Mucosa of descending colon (tissue), 3 donors: Measurements from ENCODE around the gene VOPP1. TPM values are rescaled to one million over a fixed set of nuclear protein-coding genes. Genes with fewer than 3 reads are reported as not detected.
A peak's percentile ranks its signal among the peaks of the same experiment; 100 is the strongest.

ENCODE experiments used
- ATAC-seq: fragments of 200-7000 bp; cut with Tn5 transposase; one replicate; pipeline ENCODE4 v1.9.1; 2020; ENCODE audit warnings: mild to moderate bottlenecking, moderate library complexity
- DNase-seq, 3 donors: peaks; one replicate each; pipeline ENCODE4 v3.0.0-alpha.2; 2020
- H3K36me3 ChIP-seq: fragments of 200-600 bp; one replicate; pipeline ENCODE4 v1.8.0; 2021; ENCODE audit warnings: low read depth, mild to moderate bottlenecking
- H3K4me1 ChIP-seq: fragments of 200-600 bp; one replicate; pipeline ENCODE4 v1.8.0; 2021; ENCODE audit warnings: low read depth, mild to moderate bottlenecking
- H3K4me3 ChIP-seq: fragments of 200-600 bp; one replicate; pipeline ENCODE4 v1.8.0; 2021; ENCODE audit warnings: mild to moderate bottlenecking
- H3K9me3 ChIP-seq: fragments of 200-600 bp; one replicate; pipeline ENCODE4 v1.8.0; 2021; ENCODE audit warnings: mild to moderate bottlenecking
- intact Hi-C, 2 donors: fragments of 100-400 bp; cut with DNase I in 1 of 2; cut with micrococcal nuclease in 1 of 2; formaldehyde crosslinking; loops; one replicate each; pipeline versions ENCODE4 v1.11.0 to v1.11.1; 2022; cut with DNase I, micrococcal nuclease
- total RNA-seq, 3 donors: library from RNA; stranded (reverse); fragmentation: NEBNext Ultra II Directional in 2 of 3; extraction: Animal tissue kit (Norgen Biotek cat#: 25700) in 2 of 3; gene quantifications; one replicate each; pipeline versions ENCODE4 v1.2.1 to v1.2.4, GENCODE V29; 2021 to 2023
- TF ChIP-seq, protein P1 (sequence below): fragments of 200-600 bp; IDR thresholded peaks from one replicate; pipeline ENCODE4 v1.8.0; 2022; ENCODE audit warnings: antibody characterized with exemption, mild to moderate bottlenecking
- donor health status: DM: no; HTN: no; CAD: no; lungs with moderate emphysema.
- donor health status: DM: no; HTN: no; CAD: no.
- donor health status: DM: no; HTN: yes; CAD: no.

VOPP1 gene
- total RNA-seq, 3 donors from 2014 or later: 57.8 to 83.5 (median 75.2) TPM

DNA sequence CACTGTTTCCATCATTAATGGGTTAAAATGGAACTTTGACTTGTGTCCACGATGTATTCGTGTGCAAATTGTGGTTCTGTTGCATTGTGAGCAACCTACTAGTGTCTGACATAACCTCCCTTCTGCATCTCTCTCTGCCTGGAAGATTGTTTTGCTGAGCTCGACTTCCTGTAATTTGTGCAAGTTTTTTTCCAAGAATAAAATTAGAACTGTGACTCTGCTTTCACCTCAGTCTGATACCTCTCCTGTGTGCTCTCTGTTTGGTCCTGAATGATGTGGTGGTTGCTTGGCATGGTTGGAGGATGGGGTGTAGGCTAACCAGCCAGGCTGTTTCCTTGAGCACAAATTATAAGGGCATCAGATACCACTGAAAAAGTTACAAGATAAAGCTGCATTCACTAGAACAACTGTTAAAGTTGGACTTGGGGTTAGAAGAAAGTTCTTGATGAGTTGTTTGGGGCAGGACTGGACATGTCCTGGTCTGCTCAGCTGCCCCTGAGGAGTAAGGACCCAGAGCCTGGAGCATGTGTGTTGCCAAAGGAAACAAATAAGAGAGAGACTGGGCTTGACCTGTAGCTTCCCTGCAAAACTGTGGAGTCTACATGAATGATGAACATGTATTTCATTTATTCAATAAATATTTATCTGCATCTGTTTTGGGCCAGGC lies 1.9 kb upstream of the VOPP1 start:
- ATAC-seq (no peak), DNase-seq (no peak)
- Histone ChIP-seq H3K9me3 (no peaks in the 10 kb centered on the region), H3K36me3 (no peaks in the 10 kb centered on the region), H3K4me1 (peaks cover 25% of the 10 kb centered on the region), H3K4me3 (no peak overlapping the region)
- intact Hi-C loops: no loop called here
- TF ChIP-seq, protein P1, sequence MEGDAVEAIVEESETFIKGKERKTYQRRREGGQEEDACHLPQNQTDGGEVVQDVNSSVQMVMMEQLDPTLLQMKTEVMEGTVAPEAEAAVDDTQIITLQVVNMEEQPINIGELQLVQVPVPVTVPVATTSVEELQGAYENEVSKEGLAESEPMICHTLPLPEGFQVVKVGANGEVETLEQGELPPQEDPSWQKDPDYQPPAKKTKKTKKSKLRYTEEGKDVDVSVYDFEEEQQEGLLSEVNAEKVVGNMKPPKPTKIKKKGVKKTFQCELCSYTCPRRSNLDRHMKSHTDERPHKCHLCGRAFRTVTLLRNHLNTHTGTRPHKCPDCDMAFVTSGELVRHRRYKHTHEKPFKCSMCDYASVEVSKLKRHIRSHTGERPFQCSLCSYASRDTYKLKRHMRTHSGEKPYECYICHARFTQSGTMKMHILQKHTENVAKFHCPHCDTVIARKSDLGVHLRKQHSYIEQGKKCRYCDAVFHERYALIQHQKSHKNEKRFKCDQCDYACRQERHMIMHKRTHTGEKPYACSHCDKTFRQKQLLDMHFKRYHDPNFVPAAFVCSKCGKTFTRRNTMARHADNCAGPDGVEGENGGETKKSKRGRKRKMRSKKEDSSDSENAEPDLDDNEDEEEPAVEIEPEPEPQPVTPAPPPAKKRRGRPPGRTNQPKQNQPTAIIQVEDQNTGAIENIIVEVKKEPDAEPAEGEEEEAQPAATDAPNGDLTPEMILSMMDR: no peak

DNA sequence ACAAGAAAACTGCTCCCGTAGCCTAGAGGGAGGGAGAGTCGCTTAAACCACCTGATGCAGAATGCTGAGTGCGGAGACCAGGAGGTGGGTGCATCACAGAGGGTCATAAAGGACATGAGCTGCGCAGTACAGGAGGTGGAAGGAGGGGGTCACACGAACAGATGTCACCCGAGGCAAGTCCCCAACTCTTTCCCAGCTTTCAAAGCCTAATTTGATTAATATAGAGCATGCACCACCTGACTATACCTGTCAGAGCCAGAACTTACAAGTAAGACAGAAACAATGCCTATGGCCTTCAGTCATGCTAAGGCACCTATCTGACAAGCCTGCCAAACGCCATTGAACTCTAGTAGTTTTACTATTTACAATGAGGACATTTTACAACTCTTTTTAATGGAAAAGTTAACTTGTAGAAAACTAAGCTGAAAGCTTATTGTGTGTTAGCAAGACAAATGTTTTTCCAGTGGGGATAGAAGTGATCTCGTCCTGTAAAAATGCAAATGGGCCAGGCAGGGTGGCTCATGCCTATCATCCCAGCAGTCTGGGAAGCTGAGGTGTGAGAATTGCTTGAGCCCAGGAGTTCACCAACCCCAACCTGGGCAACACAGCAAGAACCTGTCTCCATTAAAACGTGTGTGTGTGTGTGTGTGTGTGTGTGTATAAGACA lies 1.1 kb upstream of the VOPP1 start:
- TF ChIP-seq, protein P1: no peak
- intact Hi-C loops: no loop called here
- Histone ChIP-seq H3K4me3 (no peak overlapping the region), H3K36me3 (no peaks in the 10 kb centered on the region), H3K9me3 (no peaks in the 10 kb centered on the region), H3K4me1 (peaks cover 32% of the 10 kb centered on the region)
- no peak for DNase-seq
- no peak for ATAC-seq

DNA sequence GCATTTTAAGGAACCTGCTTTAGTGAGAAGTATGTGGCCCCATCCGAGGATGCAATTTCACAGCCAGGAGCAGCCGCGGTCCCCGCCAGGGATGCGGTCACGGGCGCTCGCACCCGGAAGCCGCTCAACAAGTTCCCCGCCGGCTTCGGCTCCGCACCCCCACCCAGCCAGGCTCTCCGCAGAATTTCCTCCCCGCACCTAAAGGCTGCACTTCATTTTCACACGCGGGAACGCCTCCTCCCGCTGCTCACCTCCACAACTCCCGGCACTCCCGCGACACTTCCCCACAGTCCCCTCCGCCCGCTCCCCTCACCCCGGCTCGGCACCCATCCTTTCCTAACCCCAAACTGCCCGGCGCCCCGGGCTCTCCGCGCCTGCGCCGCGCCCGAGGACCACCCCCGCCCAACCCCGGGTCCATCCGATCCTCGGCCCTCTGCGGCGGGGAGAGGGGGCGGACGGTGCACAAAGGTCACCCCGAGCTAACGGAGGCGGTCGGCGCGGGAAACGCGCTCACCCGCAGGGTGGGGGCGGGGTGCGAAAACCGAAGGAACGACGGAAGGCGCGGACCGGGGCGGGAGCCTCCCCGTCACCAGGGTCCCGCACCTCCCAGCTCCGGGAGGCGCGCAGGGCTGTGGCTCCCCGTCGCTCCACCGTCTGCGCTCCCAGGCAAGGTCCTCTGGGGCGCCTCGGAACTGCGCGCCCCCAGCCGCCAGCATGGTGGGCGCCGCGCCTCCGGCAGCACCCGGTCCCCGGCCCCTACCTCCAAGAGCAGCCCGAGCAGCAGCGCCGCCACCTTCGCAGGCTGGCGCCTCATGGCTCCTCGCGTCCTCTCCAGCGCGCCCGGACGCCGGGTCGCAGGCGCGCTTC lies 558 bp downstream of the VOPP1 start:
- Histone ChIP-seq H3K36me3 (no peaks in the 10 kb centered on the region), H3K9me3 (no peaks in the 10 kb centered on the region), H3K4me3 (peak overlapping the region; percentile 95), H3K4me1 (peaks cover 34% of the 10 kb centered on the region)
- intact Hi-C loops: no loop called here
- ATAC-seq (peak; percentile 62), DNase-seq (peak; percentile 68 to 86 (median 82))
- TF ChIP-seq, protein P1: no peak

DNA sequence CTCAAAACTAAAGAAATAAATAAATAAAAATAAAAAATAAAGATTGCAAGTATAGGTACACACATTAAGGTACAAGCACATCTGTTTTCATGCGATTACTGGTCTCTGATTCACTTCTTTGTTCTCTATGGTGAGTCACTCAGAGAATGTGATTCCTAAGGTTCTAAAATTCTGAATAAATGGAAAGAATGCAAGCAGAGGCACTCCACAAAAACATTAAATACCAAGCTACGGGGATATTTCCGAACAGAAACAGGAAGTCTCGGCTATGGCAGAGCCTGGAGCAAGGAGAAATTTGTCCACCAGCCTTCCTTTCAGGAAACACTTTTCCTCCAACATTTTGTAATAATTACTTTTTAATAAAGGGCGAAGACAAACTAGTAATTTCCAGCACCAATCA lies 1.4 kb downstream of the VOPP1 start:
- H3K4me3 ChIP-seq: peak overlapping the region; percentile 95
- peaks cover 38% of the 10 kb centered on the region for H3K4me1 ChIP-seq
- no peaks in the 10 kb centered on the region for H3K9me3 ChIP-seq
- intact Hi-C loops: no loop called here
- DNase-seq: no peak
- TF ChIP-seq, protein P1: no peak
- no peaks in the 10 kb centered on the region for H3K36me3 ChIP-seq
- ATAC-seq: no peak

DNA sequence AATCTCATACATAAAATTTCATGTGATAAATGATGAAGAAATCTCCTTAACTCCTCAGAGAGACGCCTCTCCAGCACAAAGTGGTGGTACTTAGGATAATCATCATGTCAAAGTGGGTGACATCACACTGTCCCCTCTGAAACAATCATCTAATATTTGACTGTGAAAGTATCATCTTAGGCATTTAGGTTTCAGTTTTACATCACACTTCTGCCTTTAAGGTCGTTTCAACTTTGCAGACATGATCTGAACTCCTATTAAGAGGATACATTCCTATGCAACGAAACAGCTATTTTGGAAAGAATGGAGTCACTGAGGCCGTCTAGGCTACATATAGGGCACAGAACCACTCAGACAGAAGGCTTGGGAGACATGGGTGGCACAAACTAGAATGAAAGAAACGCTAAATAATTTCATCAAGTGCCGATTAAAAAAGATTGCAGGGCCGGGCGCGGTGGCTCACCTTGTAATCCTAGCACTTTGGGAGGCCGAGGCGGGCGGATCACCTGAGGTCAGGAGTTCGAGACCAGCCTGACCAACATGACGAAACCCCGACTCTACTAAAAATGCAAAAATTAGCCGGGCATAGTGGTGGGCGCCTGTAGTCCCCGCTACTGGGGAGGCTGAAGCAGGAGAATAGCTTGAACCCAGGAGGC lies 2.0 kb downstream of the VOPP1 start:
- Histone ChIP-seq H3K4me3 (no peak overlapping the region), H3K9me3 (no peaks in the 10 kb centered on the region), H3K36me3 (no peaks in the 10 kb centered on the region), H3K4me1 (peaks cover 42% of the 10 kb centered on the region)
- TF ChIP-seq, protein P1: no peak
- no peak for ATAC-seq
- intact Hi-C loops: no loop called here
- no peak for DNase-seq
